Esophagus (tissue), 2 donors: ENCODE data around the gene EMILIN3. TPM values are rescaled to one million over a fixed set of nuclear protein-coding genes. Genes with fewer than 3 reads are reported as not detected.

ENCODE experiments used
- H3K27ac ChIP-seq, 2 donors: one replicate each; pipeline ENCODE4 v1.5.1; 2013; ENCODE audit warnings: low read depth in 2 of 2, mild to moderate bottlenecking in 2 of 2, inconsistent platforms in 1 of 2, low read length in 1 of 2, moderate library complexity in 1 of 2
- H3K27me3 ChIP-seq, 2 donors: one replicate each; pipeline ENCODE4 v1.6.1; 2013; ENCODE audit warnings: low read length in 2 of 2, control low read depth in 1 of 2, mild to moderate bottlenecking in 1 of 2; ENCODE audit not compliant: insufficient read depth in 2 of 2, control insufficient read depth in 1 of 2
- H3K36me3 ChIP-seq, 2 donors: one replicate each; pipeline ENCODE4 v1.6.1; 2013; ENCODE audit warnings: low read length in 1 of 2; ENCODE audit not compliant: control insufficient read depth in 2 of 2, insufficient read depth in 2 of 2
- H3K4me1 ChIP-seq, 2 donors: one replicate each; pipeline ENCODE4 v1.6.1; 2013; ENCODE audit warnings: low read length in 1 of 2; ENCODE audit not compliant: control insufficient read depth in 2 of 2, insufficient read depth in 2 of 2
- H3K4me3 ChIP-seq, 2 donors: one replicate each; pipeline ENCODE4 v1.5.1; 2013; ENCODE audit warnings: low read length in 2 of 2, mild to moderate bottlenecking in 2 of 2, low read depth in 1 of 2, moderate library complexity in 1 of 2
- H3K9me3 ChIP-seq, 2 donors: one replicate each; pipeline ENCODE4 v1.6.1; 2013; ENCODE audit warnings: mild to moderate bottlenecking in 2 of 2, low read depth in 1 of 2, low read length in 1 of 2, moderate library complexity in 1 of 2; ENCODE audit not compliant: control insufficient read depth in 2 of 2, insufficient read depth in 1 of 2
- WGBS, 2 donors: extraction: QIAGEN DNeasy Blood & Tissue Kit; methylation state at CpG; one replicate each; pipeline ENCODE4 v1.1.7; 2013; 5-methylcytosine and 5-hydroxymethylcytosine counted together
- polyA plus RNA-seq, 2 donors: library from polyadenylated mRNA; stranded (reverse); fragments of 200-250 nt; gene quantifications; one replicate each; pipeline ENCODE4 v1.2.3, GENCODE V29; 2013
- donor health status: healthy with polysubstance abuse.
- donor health status: Bipolar disorder and iron deficiency.

EMILIN3 gene
- polyA plus RNA-seq, 2 donors = 0.27 to 0.43 TPM

DNA sequence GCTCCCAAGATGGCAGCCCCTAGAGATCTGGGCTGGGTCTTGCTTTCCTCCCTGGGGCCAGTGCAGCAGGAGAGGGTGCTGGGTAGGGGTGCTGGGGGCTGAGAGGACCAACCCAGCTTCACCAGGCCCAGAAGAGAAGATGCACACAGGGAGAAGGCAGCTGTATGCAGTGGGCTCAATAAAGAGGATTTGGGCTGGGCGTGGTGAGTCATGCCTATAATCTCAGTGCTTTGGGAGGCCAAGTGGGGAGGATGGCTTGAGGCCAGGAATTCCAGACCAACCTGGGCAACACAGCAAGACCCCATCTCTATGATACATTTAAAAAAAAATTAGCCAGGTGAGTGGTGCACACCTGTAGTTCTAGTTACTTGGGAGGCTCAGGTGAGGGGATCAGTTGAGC lies 25.7 kb upstream of the EMILIN3 start:
- Histone ChIP-seq H3K36me3 (no peaks in the 10 kb centered on the region), H3K27ac (peak overlapping the region in 1 of 2 donors; percentile 67), H3K9me3 (no peaks in the 10 kb centered on the region), H3K4me1 (peaks cover 0 to 17% of the 10 kb centered on the region in 2 donors), H3K4me3 (no peak overlapping the region), H3K27me3 (no peaks in the 10 kb centered on the region)
- 73 to 97% methylated on average over 1 of the region's 1 CpG for WGBS, 2 donors

- Histone ChIP-seq H3K4me3 (no peak overlapping the region), H3K27ac (peak overlapping the region in 1 of 2 donors; percentile 67), H3K4me1 (peaks cover 1 to 17% of the 10 kb centered on the region in 2 donors), H3K36me3 (no peaks in the 10 kb centered on the region), H3K9me3 (no peaks in the 10 kb centered on the region), H3K27me3 (no peaks in the 10 kb centered on the region)
- 56 to 69% methylated on average over 10 of the region's 10 CpGs for WGBS, 2 donors
These were observed 25.0 kb upstream of the EMILIN3 start for GRCh38 chr20:41391587-41392001.

DNA sequence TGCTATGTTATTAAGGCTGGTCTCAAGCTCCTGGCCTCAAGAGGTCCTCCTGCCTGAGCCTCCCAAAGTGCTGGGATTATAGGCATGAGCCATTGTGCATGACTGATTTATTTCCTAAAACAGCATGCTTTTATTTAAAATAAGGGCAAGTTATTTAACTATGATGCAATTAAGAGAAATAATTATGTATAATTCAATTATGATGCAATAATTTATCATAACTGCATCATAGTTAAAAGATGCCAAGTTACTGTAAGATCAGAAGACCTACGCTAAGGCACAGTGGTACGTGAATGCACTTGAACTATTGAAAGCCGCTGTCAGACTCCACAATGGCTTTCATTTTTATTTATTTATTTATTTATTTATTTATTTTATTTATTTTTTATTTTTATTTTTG lies 24.3 kb upstream of the EMILIN3 start:
- Histone ChIP-seq H3K36me3 (no peaks in the 10 kb centered on the region), H3K4me1 (peaks cover 2 to 17% of the 10 kb centered on the region in 2 donors), H3K9me3 (no peaks in the 10 kb centered on the region), H3K27me3 (no peaks in the 10 kb centered on the region), H3K4me3 (no peak overlapping the region), H3K27ac (no peak overlapping the region)
- WGBS, 2 donors = 94 to 97% methylated on average over 3 of the region's 3 CpGs

DNA sequence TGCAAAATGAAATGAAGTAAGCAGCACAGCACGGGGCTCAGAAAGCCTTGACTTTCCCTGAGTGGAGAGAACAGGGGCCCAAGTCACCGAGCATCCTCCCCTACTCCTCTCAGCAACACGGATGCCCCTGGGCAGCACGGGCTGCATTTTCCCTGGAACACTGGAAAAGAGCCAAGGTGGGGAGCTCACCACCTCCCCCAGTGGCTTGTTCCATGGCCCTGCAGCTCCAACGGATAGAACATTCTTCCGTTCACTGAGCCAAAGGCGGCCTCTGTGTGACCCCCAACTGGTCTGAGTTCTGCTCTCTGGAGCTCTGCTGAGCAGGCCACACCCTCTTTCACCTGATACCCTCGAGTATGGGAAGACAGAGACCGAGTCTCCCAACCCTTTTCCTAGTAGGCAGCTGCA lies 20.8 kb upstream of the EMILIN3 start:
- Histone ChIP-seq H3K36me3 (no peaks in the 10 kb centered on the region), H3K27me3 (no peaks in the 10 kb centered on the region), H3K4me3 (no peak overlapping the region), H3K4me1 (peaks cover 2 to 8% of the 10 kb centered on the region in 2 donors), H3K9me3 (no peaks in the 10 kb centered on the region), H3K27ac (no peak overlapping the region)
- 51 to 54% methylated on average over 9 of the region's 9 CpGs for WGBS, 2 donors

- no peaks in the 10 kb centered on the region for H3K27me3 ChIP-seq
- H3K4me1 ChIP-seq = peaks cover 2 to 3% of the 10 kb centered on the region in 2 donors
- H3K4me3 ChIP-seq = no peak overlapping the region
- H3K27ac ChIP-seq = no peak overlapping the region
- 70 to 71% methylated on average over 14 of the region's 14 CpGs for WGBS, 2 donors
- no peaks in the 10 kb centered on the region for H3K9me3 ChIP-seq
- H3K36me3 ChIP-seq = no peaks in the 10 kb centered on the region
These were observed 20.1 kb upstream of the EMILIN3 start for GRCh38 chr20:41386502-41387427.

DNA sequence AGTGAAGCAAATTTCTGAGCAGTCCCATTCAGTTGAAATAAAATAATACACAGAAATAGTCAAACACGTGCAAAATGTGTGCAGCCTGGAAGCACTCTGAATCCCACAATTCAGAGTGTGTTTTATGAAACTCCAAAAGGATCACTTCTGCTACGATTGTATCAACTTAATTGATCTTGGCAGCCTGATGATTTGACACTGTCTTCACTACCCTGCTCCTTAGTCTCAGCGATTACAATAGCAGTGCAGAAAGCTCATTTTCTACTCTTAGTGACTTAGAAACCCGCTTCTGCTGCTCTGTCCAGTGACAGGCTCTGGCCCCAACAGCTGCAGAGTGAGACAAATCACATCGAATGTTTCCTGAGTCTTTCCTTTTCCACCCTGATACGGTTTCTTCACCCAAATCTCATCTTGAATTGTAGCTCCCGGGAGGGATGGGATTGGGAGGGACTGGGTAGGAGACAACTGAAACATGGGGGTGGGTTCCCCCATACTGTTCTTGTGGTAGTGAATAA lies 16.2 kb upstream of the EMILIN3 start:
- Histone ChIP-seq H3K4me3 (no peak overlapping the region), H3K27ac (no peak overlapping the region), H3K4me1 (peaks cover 0 to 2% of the 10 kb centered on the region in 2 donors), H3K36me3 (no peaks in the 10 kb centered on the region), H3K27me3 (no peaks in the 10 kb centered on the region), H3K9me3 (no peaks in the 10 kb centered on the region)
- WGBS, 2 donors = 67 to 70% methylated on average over 7 of the region's 7 CpGs

- no peaks in the 10 kb centered on the region for H3K9me3 ChIP-seq
- H3K27ac ChIP-seq = no peak overlapping the region
- H3K27me3 ChIP-seq = no peaks in the 10 kb centered on the region
- no peaks in the 10 kb centered on the region for H3K4me1 ChIP-seq
- H3K36me3 ChIP-seq = no peaks in the 10 kb centered on the region
- 45 to 54% methylated on average over 12 of the region's 12 CpGs for WGBS, 2 donors
- H3K4me3 ChIP-seq = no peak overlapping the region
These were observed 14.1 kb upstream of the EMILIN3 start for GRCh38 chr20:41380551-41381193.

- WGBS, 2 donors = 62 to 86% methylated on average over 2 of the region's 2 CpGs
- no peaks in the 10 kb centered on the region for H3K4me1 ChIP-seq
These were observed 12.9 kb upstream of the EMILIN3 start for GRCh38 chr20:41379551-41379950.

DNA sequence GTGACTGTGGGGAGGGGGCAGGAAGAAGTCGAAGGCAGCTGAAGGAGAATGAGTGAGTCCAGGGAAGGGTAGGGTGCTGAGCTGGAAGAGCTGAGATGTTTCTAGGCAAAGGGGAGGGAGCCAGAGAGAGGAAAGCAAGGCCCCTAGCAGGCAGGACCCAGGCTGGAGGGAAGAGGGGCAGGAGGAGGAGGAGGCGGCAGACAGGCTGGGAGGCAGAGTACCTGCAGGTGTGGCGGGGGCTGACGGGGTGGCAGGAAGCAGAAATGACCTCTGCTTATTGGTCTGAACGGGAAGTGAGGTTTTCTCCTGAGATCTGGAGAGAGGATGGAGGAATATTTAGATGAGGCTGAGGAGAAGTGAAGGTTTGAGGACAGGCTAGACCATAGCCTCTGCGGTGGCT lies 10.7 kb upstream of the EMILIN3 start:
- H3K4me3 ChIP-seq = no peak overlapping the region
- 61 to 70% methylated on average over 6 of the region's 6 CpGs for WGBS, 2 donors
- H3K27ac ChIP-seq = no peak overlapping the region
- H3K27me3 ChIP-seq = no peaks in the 10 kb centered on the region
- no peaks in the 10 kb centered on the region for H3K9me3 ChIP-seq
- no peaks in the 10 kb centered on the region for H3K36me3 ChIP-seq
- H3K4me1 ChIP-seq = no peaks in the 10 kb centered on the region

More at GRCh38 chr20:41379551-41379950, 12.9 kb upstream of the EMILIN3 start:
- H3K4me3 ChIP-seq = no peak overlapping the region
- no peaks in the 10 kb centered on the region for H3K9me3 ChIP-seq
- H3K27ac ChIP-seq = no peak overlapping the region
- H3K36me3 ChIP-seq = no peaks in the 10 kb centered on the region
- no peaks in the 10 kb centered on the region for H3K27me3 ChIP-seq
